SK-N-MC (cell line): Measurements from ENCODE around the gene RASAL1.

ENCODE experiments used
- EZH2 ChIP-seq: fragments of 200-600 bp; sonication (generic); IDR thresholded peaks from one replicate; pipeline ENCODE4 v1.6.1; 2017; ENCODE audit warnings: antibody characterized with exemption
- FOXP2 ChIP-seq: optimal IDR thresholded peaks from 2 replicates; pipeline ENCODE3; 2011; ENCODE audit warnings: mild to moderate bottlenecking, moderate library complexity; ENCODE audit not compliant: insufficient read depth; ENCODE audit errors: extremely low read length, control extremely low read depth
- POLR2AphosphoS5 ChIP-seq: IDR thresholded peaks from 2 replicates; pipeline ENCODE4 v1.6.1; 2012; ENCODE audit warnings: mild to moderate bottlenecking, low read depth, low read length, borderline replicate concordance

DNA sequence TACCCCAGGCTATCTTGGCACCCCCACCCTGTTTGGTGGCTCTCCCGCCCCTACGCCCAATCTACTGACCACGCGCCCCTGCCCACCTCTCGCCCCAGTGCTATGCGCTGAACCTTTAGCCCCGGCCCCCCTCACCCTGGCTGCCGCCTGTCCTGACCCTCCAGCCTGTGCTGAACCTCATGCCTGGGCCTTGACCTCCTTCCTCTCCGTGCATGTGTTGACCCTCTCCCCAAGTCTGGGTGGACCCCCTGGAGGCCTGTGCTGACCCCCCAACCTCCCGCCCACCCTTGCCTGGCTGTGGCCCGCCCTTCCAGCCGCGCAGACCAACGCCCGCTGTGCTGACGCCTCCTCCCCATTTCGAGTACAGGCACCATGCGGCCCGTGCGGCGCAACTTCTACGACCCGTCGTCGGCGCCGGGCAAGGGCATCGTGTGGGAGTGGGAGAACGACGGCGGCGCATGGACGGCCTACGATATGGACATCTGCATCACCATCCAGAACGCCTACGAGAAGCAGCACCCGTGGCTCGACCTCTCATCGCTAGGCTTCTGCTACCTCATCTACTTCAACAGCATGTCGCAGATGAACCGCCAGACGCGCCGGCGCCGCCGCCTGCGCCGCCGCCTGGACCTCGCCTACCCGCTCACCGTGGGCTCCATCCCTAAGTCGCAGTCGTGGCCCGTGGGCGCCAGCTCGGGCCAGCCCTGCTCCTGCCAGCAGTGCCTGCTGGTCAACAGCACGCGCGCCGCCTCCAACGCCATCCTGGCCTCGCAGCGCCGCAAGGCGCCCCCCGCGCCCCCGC is 58.3 kb downstream of the RASAL1 start:
- no peak for TF ChIP-seq EZH2
- TF ChIP-seq POLR2AphosphoS5, result no peak
- no peak for TF ChIP-seq FOXP2
